Stimulated activated naive B cell treated with anti-CD40 and anti-IgM and Interleukin-4, amounts not matched to agents 10 μg/mL and 1 μg/mL and 100 μg/mL, for 72 hours (primary cell): ENCODE measurements around the gene RNF125.
"Not testable (repeated sequence)": the region's sequence is repeated elsewhere in the genome, so short reads cannot be mapped to it uniquely, and the experiment has no call there.

Source experiments
- ATAC-seq, 2 donors: fragments of 150-1000 bp; cut with Tn5 transposase; replicated peaks; 2 replicates each; pipeline ENCODE4 v1.10.0; 2021; ENCODE audit warnings: moderate library complexity in 1 of 2
- DNase-seq: peaks from one replicate; pipeline ENCODE4 v3.0.0; 2021
- H3K27ac Mint-ChIP-seq: one replicate; pipeline ENCODE4 v1.8.0; 2022; ENCODE audit warnings: mild to moderate bottlenecking, mixed read lengths
- H3K27me3 Mint-ChIP-seq, 2 donors: one replicate each; pipeline ENCODE4 v1.8.0; 2022; ENCODE audit warnings: mixed read lengths in 2 of 2
- H3K36me3 Mint-ChIP-seq, 2 donors: one replicate each; pipeline ENCODE4 v1.8.0; 2022; ENCODE audit warnings: mixed read lengths in 2 of 2, mild to moderate bottlenecking in 1 of 2
- H3K4me1 Mint-ChIP-seq, 2 donors: one replicate each; pipeline ENCODE4 v1.8.0; 2022; ENCODE audit warnings: mixed read lengths in 2 of 2, mild to moderate bottlenecking in 1 of 2
- H3K4me3 Mint-ChIP-seq, 2 donors: one replicate each; pipeline ENCODE4 v1.8.0; 2022; ENCODE audit warnings: mild to moderate bottlenecking in 2 of 2, mixed read lengths in 2 of 2, moderate library complexity in 1 of 2
- H3K9me3 Mint-ChIP-seq, 2 donors: one replicate each; pipeline ENCODE4 v1.8.0; 2022; ENCODE audit warnings: mixed read lengths in 2 of 2, mild to moderate bottlenecking in 1 of 2

RNF125 gene

GRCh38 chr18:32090831-32091230 is 72.2 kb downstream of the RNF125 start:
- not testable (repeated sequence) for H3K4me3 Mint-ChIP-seq

DNA sequence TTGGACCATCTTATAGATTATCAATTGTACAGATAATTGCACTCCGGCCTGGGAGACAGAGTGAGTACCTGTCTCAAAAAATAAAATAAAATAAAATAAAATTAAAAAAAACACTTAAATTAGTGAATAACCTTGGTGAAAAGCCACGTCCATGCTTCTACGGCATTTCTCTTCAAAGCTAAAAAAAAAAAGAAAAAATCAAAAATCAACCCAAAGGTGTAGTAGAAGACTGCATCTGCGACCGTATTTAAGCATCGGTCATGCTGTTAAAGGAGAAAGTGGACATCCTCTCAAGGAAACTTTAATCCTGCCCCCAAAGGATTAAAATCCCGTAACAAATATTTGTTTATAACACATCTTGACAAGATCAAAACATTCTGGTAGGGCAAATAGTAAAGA is 72.7 kb downstream of the RNF125 start:
- peak overlapping the region; percentile 99 for H3K27ac Mint-ChIP-seq
- DNase-seq (no peak), ATAC-seq (no peak)
- H3K9me3 Mint-ChIP-seq = no peaks in the 10 kb centered on the region
- peaks cover 21 to 33% of the 10 kb centered on the region in 2 donors for H3K4me1 Mint-ChIP-seq
- no peaks in the 10 kb centered on the region for H3K27me3 Mint-ChIP-seq
- H3K36me3 Mint-ChIP-seq = peaks cover 29 to 37% of the 10 kb centered on the region in 2 donors
- H3K4me3 Mint-ChIP-seq = peak overlapping the region; percentile 95 to 100

More at GRCh38 chr18:32090831-32091230, 72.2 kb downstream of the RNF125 start:
- ATAC-seq, H3K27me3 Mint-ChIP-seq, H3K9me3 Mint-ChIP-seq, DNase-seq: not testable (repeated sequence)
- Mint-ChIP-seq H3K27ac (peak overlapping the region; percentile 82), H3K4me1 (peaks cover 19 to 30% of the 10 kb centered on the region in 2 donors), H3K36me3 (peaks cover 25 to 32% of the 10 kb centered on the region in 2 donors)

DNA sequence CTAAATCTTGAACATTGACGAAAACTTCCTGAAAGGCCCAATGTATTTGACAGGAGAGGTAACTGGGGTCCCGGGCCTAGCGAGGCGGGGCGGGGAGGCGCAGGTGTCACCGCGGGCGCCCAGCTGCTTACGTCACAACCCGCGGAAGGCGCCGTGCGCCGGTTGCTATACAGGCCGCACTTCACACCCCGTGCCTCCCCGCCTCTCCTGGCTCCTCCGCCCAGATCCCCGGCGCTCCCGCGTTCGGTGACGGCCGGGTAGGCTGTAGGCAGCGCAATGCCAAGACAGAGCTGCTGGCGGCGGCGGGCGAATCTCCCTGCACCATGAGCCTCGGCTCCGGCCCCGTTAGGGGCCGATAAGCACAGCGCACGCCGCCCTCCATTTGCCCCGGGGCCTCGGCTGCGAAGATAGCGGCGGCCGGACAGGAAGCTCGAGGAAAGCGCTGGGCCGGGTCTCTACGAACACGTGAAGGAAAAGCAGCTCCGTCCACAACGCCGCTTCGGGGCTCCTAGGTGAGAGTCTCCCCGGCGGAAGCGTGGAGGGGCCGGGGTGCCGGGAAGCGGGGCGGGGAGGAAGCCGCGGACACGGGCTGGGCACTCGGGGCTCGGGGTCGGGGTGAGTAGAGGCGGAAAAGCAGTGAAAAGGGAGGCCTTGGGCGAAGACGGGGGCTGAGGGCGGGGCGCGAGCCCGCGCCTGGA is 73.2 kb downstream of the RNF125 start, which contains the start of gene RNF138:
Gene RNF138 (plus strand): TSS at position 151 of the 698 bp plus-strand sequence. CDS start 903 bp downstream, outside the sequence.
- Mint-ChIP-seq H3K4me1 (peaks cover 23 to 38% of the 10 kb centered on the region in 2 donors), H3K4me3 (peak within 1 kb of the TSS; percentile 95 to 100), H3K27me3 (no peaks in the 10 kb centered on the region), H3K9me3 (no peaks in the 10 kb centered on the region), H3K36me3 (peaks cover 30 to 40% of the 10 kb centered on the region in 2 donors), H3K27ac (peak within 1 kb of the TSS; percentile 99)
- DNase-seq (peak; percentile 87), ATAC-seq (peak; percentile 65 to 70)

DNA sequence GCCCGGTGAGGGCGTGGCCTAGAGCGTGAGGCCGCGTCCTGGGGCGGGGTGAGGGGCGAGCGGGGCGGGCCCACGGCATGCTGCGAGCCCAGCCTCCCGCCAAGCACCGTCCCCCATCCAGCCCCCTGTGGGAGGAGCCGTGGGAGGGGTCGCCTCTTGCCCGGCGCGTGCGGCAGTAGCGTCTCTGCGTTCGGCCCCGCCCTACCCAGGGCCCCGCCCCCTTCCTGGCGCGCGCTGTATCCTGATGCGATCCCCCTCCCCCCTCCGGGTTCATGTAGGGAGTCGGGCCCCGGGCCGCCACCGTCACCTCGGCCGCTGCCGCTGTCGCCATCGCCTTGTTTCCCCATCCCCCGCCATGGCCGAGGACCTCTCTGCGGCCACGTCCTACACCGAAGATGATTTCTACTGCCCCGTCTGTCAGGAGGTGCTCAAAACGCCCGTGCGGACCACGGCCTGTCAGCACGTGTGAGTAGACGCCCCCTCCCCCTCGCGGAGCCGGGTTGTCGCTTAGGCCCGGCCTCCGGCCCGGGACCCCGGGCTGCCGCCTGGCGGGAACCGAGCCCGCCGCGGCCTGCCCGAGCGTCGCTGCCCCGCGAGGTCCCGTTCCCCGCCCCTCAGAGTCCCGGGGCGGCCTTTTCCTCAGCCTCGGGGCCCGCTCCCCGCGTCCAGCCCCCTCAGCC is 73.9 kb downstream of the RNF125 start:
- Mint-ChIP-seq H3K27me3 (no peaks in the 10 kb centered on the region), H3K36me3 (peaks cover 30 to 40% of the 10 kb centered on the region in 2 donors), H3K4me1 (peaks cover 23 to 39% of the 10 kb centered on the region in 2 donors), H3K27ac (peak overlapping the region; percentile 99), H3K4me3 (peak overlapping the region; percentile 96 to 100), H3K9me3 (no peaks in the 10 kb centered on the region)
- DNase-seq = peak; percentile 99
- peak; percentile 86 to 90 for ATAC-seq

DNA sequence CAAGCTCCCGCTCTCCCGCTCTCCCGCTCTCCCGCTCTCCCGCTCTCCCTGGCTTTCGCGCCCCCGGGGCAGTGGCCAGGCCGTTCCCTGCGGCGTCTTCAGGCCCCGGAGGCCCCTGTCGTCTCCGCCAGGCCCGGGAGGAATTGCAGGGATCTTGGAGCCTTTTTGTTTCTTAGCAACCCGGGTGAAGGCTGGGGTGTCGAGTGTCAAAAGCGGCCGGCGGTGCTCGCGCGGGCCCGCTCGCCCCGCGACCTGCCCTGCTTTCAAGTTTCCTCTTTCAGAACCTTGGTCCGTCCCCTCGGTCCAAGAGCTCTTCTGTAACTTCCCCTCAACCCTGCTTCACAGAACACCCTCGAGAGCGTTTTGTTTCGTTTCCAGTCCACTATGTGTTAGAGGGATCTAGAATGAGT is 74.5 kb downstream of the RNF125 start:
- Mint-ChIP-seq H3K27ac (peak overlapping the region; percentile 99), H3K27me3 (no peaks in the 10 kb centered on the region), H3K9me3 (no peaks in the 10 kb centered on the region), H3K4me1 (peaks cover 25 to 39% of the 10 kb centered on the region in 2 donors), H3K36me3 (peaks cover 31 to 40% of the 10 kb centered on the region in 2 donors), H3K4me3 (peak overlapping the region; percentile 96 to 100)
- DNase-seq = peak; percentile 58
- ATAC-seq = peak; percentile 43 to 48

DNA sequence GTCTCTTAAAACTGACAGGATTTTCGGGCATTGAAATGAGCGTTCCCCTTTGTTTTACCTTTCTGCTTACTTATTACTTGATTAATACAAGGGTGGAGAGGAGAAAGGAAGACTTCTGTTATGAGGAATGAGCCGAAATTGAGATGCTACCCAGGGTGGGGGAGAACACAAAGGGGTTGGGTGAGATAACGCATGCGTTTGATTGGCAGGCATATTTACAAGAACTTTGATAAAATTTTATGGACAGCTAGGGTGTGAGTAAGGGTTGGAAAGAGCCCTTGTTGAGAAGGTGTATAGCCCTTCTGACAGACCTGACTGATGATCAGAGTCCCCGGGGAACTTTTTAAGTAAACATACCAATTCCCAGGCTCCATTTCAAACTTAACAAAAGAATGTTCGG is 74.9 kb downstream of the RNF125 start:
- H3K4me3 Mint-ChIP-seq = peak overlapping the region; percentile 96 to 100
- no peak for DNase-seq
- peaks cover 25 to 39% of the 10 kb centered on the region in 2 donors for H3K4me1 Mint-ChIP-seq
- peaks cover 31 to 40% of the 10 kb centered on the region in 2 donors for H3K36me3 Mint-ChIP-seq
- peak overlapping the region; percentile 99 for H3K27ac Mint-ChIP-seq
- H3K9me3 Mint-ChIP-seq = no peaks in the 10 kb centered on the region
- no peaks in the 10 kb centered on the region for H3K27me3 Mint-ChIP-seq
- ATAC-seq = no peak

- DNase-seq (no peak), ATAC-seq (no peak)
- Mint-ChIP-seq H3K27ac (peak overlapping the region; percentile 49), H3K4me1 (peaks cover 28 to 45% of the 10 kb centered on the region in 2 donors), H3K36me3 (peaks cover 35 to 39% of the 10 kb centered on the region in 2 donors), H3K4me3 (peak overlapping the region; percentile 26 to 100), H3K27me3 (no peaks in the 10 kb centered on the region), H3K9me3 (no peaks in the 10 kb centered on the region)
These were observed 76.7 kb downstream of the RNF125 start for GRCh38 chr18:32095192-32095899.

- Mint-ChIP-seq H3K4me3 (peak overlapping the region in 1 of 2 donors; percentile 4), H3K36me3 (peaks cover 37 to 41% of the 10 kb centered on the region in 2 donors)
- no peak for ATAC-seq
These were observed 77.2 kb downstream of the RNF125 start for GRCh38 chr18:32095900-32096229.

DNA sequence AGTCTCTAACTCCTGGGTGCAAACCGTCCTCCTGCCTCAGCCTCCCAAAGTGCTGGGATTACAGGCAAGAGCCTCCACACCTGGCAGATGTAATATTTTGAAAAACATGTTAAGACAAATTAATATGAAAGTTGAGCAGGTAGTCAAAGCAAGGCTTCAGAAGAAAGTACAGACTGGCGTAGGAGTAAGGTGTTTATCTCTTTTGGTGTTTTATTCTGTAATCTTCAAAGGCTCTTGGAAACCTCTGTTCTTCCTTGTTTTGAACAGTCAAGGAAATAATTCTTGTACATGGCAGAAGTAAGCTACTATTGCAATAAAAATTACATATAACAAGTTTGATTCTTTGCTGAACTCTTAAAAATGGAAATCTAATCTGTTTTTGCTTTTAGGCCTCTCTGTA is 78.3 kb downstream of the RNF125 start:
- no peak overlapping the region for H3K4me3 Mint-ChIP-seq
- H3K4me1 Mint-ChIP-seq = peaks cover 30 to 45% of the 10 kb centered on the region in 2 donors
- H3K27ac Mint-ChIP-seq = no peak overlapping the region
- ATAC-seq (no peak), DNase-seq (no peak)
- H3K27me3 Mint-ChIP-seq = no peaks in the 10 kb centered on the region
- no peaks in the 10 kb centered on the region for H3K9me3 Mint-ChIP-seq
- H3K36me3 Mint-ChIP-seq = peaks cover 41 to 48% of the 10 kb centered on the region in 2 donors

More at GRCh38 chr18:32095900-32096229, 77.2 kb downstream of the RNF125 start:
- no peaks in the 10 kb centered on the region for H3K9me3 Mint-ChIP-seq
- peak overlapping the region; percentile 49 for H3K27ac Mint-ChIP-seq
- no peaks in the 10 kb centered on the region for H3K27me3 Mint-ChIP-seq
- H3K4me1 Mint-ChIP-seq = peaks cover 29 to 45% of the 10 kb centered on the region in 2 donors
- DNase-seq = no peak

DNA sequence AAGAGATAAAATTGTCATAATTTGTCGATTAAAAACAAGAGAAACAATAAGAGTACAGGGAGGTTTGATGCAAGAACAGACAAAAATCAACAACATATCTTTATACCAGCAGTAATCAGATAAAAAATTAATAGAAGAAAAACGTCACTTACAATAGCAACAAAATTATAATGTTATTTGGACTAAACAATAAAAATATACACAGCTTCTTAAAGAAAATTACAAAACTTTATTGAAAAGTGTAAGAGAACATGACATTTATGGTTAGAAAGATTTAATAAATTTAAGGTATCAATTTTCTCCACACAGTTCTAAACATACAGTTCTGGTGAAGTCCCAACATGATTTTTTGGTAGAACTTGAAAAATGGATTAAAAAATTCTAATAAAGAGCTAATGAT is 85.9 kb downstream of the RNF125 start:
- no peak for ATAC-seq
- Mint-ChIP-seq H3K36me3 (peaks cover 25 to 40% of the 10 kb centered on the region in 2 donors), H3K27me3 (no peaks in the 10 kb centered on the region), H3K27ac (peak overlapping the region; percentile 26), H3K9me3 (no peaks in the 10 kb centered on the region), H3K4me1 (peaks cover 10 to 34% of the 10 kb centered on the region in 2 donors), H3K4me3 (no peak overlapping the region)
- no peak for DNase-seq

GRCh38 chr18:32110005-32110404 is 91.4 kb downstream of the RNF125 start:
- no peak overlapping the region for H3K4me3 Mint-ChIP-seq
- DNase-seq = no peak
- no peaks in the 10 kb centered on the region for H3K27me3 Mint-ChIP-seq
- no peak for ATAC-seq
- peaks cover 9 to 50% of the 10 kb centered on the region in 2 donors for H3K4me1 Mint-ChIP-seq
- no peaks in the 10 kb centered on the region for H3K9me3 Mint-ChIP-seq
- peaks cover 18 to 40% of the 10 kb centered on the region in 2 donors for H3K36me3 Mint-ChIP-seq
- no peak overlapping the region for H3K27ac Mint-ChIP-seq

DNA sequence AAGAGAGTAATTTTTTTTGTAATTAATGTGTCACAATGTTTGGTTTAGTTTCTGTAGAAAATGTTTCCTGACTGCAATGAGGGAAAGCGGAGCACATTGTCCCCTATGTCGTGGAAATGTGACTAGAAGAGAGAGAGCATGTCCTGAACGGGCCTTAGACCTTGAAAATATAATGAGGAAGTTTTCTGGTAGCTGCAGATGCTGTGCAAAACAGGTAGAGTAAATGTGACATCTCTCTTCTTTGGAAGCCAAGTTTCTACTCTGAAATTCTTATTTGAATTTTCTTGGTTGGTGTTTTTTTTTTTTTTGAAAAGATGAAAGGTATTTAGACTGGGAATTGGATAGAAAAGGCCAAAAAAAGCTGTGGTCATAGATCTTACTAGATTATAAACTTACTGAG is 93.1 kb downstream of the RNF125 start:
- DNase-seq (no peak), ATAC-seq (peak; percentile 62 to 81)
- H3K36me3 Mint-ChIP-seq = peaks cover 20 to 44% of the 10 kb centered on the region in 2 donors
- no peak overlapping the region for H3K27ac Mint-ChIP-seq
- H3K27me3 Mint-ChIP-seq = no peaks in the 10 kb centered on the region
- H3K9me3 Mint-ChIP-seq = no peaks in the 10 kb centered on the region
- peaks cover 9 to 36% of the 10 kb centered on the region in 2 donors for H3K4me1 Mint-ChIP-seq
- no peak overlapping the region for H3K4me3 Mint-ChIP-seq

DNA sequence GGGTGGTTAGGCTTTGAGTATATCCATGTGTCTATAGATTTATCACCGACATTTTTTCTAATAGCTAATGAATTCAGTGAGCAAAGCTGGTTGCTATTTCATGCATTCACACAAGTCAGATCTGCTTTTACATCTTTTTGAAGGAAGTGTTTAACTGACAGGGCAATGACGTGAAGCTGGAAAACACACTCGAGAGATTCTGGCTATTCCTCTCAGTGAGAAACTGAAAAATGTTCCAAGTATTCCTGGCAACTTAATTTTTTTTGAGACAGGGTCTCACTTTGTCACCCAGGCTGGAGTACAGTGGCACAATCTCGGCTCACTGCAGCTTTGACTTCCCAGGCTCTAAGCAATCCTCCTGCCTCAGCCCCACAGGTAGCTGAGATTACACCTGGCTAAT is 94.2 kb downstream of the RNF125 start:
- no peak for ATAC-seq
- Mint-ChIP-seq H3K27ac (no peak overlapping the region), H3K9me3 (no peaks in the 10 kb centered on the region), H3K4me1 (peaks cover 7 to 31% of the 10 kb centered on the region in 2 donors), H3K4me3 (no peak overlapping the region), H3K27me3 (no peaks in the 10 kb centered on the region), H3K36me3 (peaks cover 22 to 46% of the 10 kb centered on the region in 2 donors)
- DNase-seq = no peak

GRCh38 chr18:32114293-32114942 is 95.8 kb downstream of the RNF125 start:
- ATAC-seq = no peak
- Mint-ChIP-seq H3K4me3 (no peak overlapping the region), H3K4me1 (peaks cover 7 to 27% of the 10 kb centered on the region in 2 donors), H3K9me3 (no peaks in the 10 kb centered on the region), H3K27ac (no peak overlapping the region), H3K36me3 (peaks cover 24 to 41% of the 10 kb centered on the region in 2 donors), H3K27me3 (no peaks in the 10 kb centered on the region)
- no peak for DNase-seq
